ENCODE results near the gene TOP2A. TPM values are rescaled to one million over a fixed set of nuclear protein-coding genes. Genes with fewer than 3 reads are reported as not detected.

TOP2A gene
- total and polyA plus RNA-seq, 9 of the 15 experiments (the other 6 are each of a cell fraction or from before 2014, with no cell fraction given): 133 to 347 (median 259) TPM

DNA sequence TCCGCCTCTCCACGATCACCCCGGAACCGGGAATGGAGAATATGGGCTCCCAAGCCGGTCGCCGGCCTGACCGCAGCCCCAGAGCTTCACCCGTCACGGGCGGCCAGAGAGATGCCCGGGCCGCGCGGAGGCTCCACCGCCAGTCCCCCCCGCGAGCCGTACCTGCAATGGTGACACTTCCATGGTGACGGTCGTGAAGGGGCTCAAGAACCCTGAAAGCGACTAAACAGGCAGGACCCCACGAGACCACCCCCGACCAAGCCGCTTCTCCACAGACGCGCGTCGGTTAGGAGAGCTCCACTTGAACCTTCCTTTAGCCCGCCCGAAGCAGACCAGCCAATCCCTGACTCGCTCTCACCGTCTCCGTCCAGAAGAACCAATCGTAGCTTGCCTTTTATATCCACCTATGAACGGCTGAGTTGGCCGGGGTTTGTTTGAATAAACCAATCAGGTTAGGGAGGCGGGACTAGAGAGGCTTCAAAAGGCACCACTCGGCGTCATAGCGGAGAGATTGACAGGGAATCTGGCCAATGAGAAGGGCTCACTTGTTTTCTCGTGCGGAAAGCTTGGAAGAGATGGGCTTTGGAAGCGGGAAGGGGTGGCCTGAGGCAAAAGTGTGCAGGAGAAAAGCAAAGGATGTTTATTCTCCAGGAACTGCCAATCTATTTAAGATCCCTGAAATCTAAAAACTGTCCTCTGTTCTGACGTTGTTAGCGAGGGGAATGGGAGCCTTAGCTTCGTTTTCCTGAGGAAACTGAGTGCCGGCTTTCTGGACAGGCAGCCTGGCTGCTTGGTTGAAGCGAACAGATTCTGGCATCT, at the start of gene TOP2A (continued):
- TF ChIP-seq, protein P1, sequence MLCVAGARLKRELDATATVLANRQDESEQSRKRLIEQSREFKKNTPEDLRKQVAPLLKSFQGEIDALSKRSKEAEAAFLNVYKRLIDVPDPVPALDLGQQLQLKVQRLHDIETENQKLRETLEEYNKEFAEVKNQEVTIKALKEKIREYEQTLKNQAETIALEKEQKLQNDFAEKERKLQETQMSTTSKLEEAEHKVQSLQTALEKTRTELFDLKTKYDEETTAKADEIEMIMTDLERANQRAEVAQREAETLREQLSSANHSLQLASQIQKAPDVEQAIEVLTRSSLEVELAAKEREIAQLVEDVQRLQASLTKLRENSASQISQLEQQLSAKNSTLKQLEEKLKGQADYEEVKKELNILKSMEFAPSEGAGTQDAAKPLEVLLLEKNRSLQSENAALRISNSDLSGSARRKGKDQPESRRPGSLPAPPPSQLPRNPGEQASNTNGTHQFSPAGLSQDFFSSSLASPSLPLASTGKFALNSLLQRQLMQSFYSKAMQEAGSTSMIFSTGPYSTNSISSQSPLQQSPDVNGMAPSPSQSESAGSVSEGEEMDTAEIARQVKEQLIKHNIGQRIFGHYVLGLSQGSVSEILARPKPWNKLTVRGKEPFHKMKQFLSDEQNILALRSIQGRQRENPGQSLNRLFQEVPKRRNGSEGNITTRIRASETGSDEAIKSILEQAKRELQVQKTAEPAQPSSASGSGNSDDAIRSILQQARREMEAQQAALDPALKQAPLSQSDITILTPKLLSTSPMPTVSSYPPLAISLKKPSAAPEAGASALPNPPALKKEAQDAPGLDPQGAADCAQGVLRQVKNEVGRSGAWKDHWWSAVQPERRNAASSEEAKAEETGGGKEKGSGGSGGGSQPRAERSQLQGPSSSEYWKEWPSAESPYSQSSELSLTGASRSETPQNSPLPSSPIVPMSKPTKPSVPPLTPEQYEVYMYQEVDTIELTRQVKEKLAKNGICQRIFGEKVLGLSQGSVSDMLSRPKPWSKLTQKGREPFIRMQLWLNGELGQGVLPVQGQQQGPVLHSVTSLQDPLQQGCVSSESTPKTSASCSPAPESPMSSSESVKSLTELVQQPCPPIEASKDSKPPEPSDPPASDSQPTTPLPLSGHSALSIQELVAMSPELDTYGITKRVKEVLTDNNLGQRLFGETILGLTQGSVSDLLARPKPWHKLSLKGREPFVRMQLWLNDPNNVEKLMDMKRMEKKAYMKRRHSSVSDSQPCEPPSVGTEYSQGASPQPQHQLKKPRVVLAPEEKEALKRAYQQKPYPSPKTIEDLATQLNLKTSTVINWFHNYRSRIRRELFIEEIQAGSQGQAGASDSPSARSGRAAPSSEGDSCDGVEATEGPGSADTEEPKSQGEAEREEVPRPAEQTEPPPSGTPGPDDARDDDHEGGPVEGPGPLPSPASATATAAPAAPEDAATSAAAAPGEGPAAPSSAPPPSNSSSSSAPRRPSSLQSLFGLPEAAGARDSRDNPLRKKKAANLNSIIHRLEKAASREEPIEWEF (CRISPR knock-in tag; IDR thresholded peaks at IDR 0.05): no peak
- TF ChIP-seq XRCC5 (IDR thresholded peaks at IDR 0.05; ENCODE audit: low read depth, low read length) (no peak), GTF2A2 (tag; IDR thresholded peaks at IDR 0.05) (no peak), ZBTB1 (CRISPR knock-in tag; IDR thresholded peaks at IDR 0.05; ENCODE audit: borderline replicate concordance, low read depth) (no peak), ZNF668 (CRISPR knock-in tag; IDR thresholded peaks at IDR 0.05) (no peak), EP400 (IDR thresholded peaks at IDR 0.05) (peak; percentile 99), GABPB2 (CRISPR knock-in tag; conservative IDR thresholded peaks at IDR 0.05) (no peak), ZNF212 (CRISPR knock-in tag; IDR thresholded peaks at IDR 0.05) (no peak), KDM4B (IDR thresholded peaks at IDR 0.05; ENCODE audit: borderline replicate concordance in 2 of 2, low read depth in 1 of 2) (no peak), RBM22 (IDR thresholded peaks at IDR 0.05; ENCODE audit: low read depth, low read length, poor library complexity, severe bottlenecking) (no peak)
- TF ChIP-seq, protein P2, sequence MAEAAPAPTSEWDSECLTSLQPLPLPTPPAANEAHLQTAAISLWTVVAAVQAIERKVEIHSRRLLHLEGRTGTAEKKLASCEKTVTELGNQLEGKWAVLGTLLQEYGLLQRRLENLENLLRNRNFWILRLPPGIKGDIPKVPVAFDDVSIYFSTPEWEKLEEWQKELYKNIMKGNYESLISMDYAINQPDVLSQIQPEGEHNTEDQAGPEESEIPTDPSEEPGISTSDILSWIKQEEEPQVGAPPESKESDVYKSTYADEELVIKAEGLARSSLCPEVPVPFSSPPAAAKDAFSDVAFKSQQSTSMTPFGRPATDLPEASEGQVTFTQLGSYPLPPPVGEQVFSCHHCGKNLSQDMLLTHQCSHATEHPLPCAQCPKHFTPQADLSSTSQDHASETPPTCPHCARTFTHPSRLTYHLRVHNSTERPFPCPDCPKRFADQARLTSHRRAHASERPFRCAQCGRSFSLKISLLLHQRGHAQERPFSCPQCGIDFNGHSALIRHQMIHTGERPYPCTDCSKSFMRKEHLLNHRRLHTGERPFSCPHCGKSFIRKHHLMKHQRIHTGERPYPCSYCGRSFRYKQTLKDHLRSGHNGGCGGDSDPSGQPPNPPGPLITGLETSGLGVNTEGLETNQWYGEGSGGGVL (CRISPR knock-in tag; IDR thresholded peaks at IDR 0.05): no peak
- TF ChIP-seq, protein P3, sequence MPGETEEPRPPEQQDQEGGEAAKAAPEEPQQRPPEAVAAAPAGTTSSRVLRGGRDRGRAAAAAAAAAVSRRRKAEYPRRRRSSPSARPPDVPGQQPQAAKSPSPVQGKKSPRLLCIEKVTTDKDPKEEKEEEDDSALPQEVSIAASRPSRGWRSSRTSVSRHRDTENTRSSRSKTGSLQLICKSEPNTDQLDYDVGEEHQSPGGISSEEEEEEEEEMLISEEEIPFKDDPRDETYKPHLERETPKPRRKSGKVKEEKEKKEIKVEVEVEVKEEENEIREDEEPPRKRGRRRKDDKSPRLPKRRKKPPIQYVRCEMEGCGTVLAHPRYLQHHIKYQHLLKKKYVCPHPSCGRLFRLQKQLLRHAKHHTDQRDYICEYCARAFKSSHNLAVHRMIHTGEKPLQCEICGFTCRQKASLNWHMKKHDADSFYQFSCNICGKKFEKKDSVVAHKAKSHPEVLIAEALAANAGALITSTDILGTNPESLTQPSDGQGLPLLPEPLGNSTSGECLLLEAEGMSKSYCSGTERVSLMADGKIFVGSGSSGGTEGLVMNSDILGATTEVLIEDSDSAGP (CRISPR knock-in tag; IDR thresholded peaks at IDR 0.05): no peak
- TF ChIP-seq, protein P4, sequence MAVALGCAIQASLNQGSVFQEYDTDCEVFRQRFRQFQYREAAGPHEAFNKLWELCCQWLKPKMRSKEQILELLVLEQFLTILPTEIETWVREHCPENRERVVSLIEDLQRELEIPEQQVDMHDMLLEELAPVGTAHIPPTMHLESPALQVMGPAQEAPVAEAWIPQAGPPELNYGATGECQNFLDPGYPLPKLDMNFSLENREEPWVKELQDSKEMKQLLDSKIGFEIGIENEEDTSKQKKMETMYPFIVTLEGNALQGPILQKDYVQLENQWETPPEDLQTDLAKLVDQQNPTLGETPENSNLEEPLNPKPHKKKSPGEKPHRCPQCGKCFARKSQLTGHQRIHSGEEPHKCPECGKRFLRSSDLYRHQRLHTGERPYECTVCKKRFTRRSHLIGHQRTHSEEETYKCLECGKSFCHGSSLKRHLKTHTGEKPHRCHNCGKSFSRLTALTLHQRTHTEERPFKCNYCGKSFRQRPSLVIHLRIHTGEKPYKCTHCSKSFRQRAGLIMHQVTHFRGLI (CRISPR knock-in tag; IDR thresholded peaks at IDR 0.05): no peak
- TF ChIP-seq, protein P5, sequence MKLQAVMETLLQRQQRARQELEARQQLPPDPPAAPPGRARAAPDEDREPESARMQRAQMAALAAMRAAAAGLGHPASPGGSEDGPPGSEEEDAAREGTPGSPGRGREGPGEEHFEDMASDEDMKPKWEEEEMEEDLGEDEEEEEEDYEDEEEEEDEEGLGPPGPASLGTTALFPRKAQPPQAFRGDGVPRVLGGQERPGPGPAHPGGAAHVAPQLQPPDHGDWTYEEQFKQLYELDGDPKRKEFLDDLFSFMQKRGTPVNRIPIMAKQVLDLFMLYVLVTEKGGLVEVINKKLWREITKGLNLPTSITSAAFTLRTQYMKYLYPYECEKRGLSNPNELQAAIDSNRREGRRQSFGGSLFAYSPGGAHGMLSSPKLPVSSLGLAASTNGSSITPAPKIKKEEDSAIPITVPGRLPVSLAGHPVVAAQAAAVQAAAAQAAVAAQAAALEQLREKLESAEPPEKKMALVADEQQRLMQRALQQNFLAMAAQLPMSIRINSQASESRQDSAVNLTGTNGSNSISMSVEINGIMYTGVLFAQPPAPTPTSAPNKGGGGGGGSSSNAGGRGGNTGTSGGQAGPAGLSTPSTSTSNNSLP (IDR thresholded peaks at IDR 0.05; ENCODE audit: borderline replicate concordance, low read depth, low read length): no peak
